Tibial nerve (tissue), 4 donors: Measurements from ENCODE around the gene PCED1B. TPM values are rescaled to one million over a fixed set of nuclear protein-coding genes. Genes with fewer than 3 reads are reported as not detected.

Experiments used
- DNase-seq, 2 donors: peaks; one replicate each; pipeline ENCODE4 v3.0.0-alpha.2; 2019; ENCODE audit warnings: low spot score in 2 of 2
- H3K27ac ChIP-seq, 4 donors: fragments of 200-600 bp; sonication (generic) in 3 of 4; one replicate each; pipeline ENCODE4 v1.5.1; 2017 to 2019; ENCODE audit warnings: mild to moderate bottlenecking in 1 of 4
- H3K27me3 ChIP-seq, 2 donors: fragments of 200-600 bp; sonication (generic) in 1 of 2; one replicate each; pipeline versions ENCODE4 v1.5.1 to v1.6.0; 2017 to 2019
- H3K36me3 ChIP-seq, 3 donors: fragments of 200-600 bp; sonication (generic); one replicate each; pipeline ENCODE4 v1.5.1; 2018 to 2019
- H3K4me1 ChIP-seq, 4 donors: fragments of 200-600 bp; sonication (generic) in 3 of 4; one replicate each; pipeline ENCODE4 v1.5.1; 2017 to 2019
- H3K4me3 ChIP-seq, 4 donors: fragments of 200-600 bp; sonication (generic) in 3 of 4; one replicate each; pipeline ENCODE4 v1.5.1; 2017 to 2019; ENCODE audit warnings: mild to moderate bottlenecking in 1 of 4, moderate library complexity in 1 of 4
- H3K9me3 ChIP-seq, 4 donors: fragments of 200-600 bp; sonication (generic) in 3 of 4; one replicate each; pipeline ENCODE4 v1.5.1; 2017 to 2019
- EP300 ChIP-seq, 2 donors: sonication (generic); formaldehyde crosslinking; IDR thresholded peaks; one replicate each; pipeline ENCODE4 v1.6.1; 2017; ENCODE audit warnings: antibody characterized with exemption in 2 of 2, mild to moderate bottlenecking in 1 of 2
- POLR2A ChIP-seq, 2 donors: fragments of 450-650 bp; IDR thresholded peaks; one replicate each; pipeline ENCODE4 v1.6.1; 2017; ENCODE audit warnings: antibody characterized with exemption in 2 of 2, mild to moderate bottlenecking in 2 of 2, moderate library complexity in 2 of 2
- WGBS, 2 donors: methylation state at CpG; one replicate each; pipeline ENCODE4 v1.1.5; 2018; 5-methylcytosine and 5-hydroxymethylcytosine counted together
- total RNA-seq, 4 donors: library from RNA; depleted of rRNA; stranded (reverse); fragments of >200 nt; gene quantifications; one replicate each; pipeline ENCODE4 v1.1.0, GENCODE V29; 2016
- TF ChIP-seq, protein P1 (sequence below), 5 experiments: fragments of 200-600 bp in 3 of 5; fragments of 450-650 bp in 2 of 5; sonication (generic) in 3 of 5; IDR thresholded peaks; one replicate each; pipeline ENCODE4 v1.5.1; 2016 to 2019; ENCODE audit warnings: antibody characterized with exemption in 5 of 5, mild to moderate bottlenecking in 3 of 5, moderate library complexity in 2 of 5

PCED1B gene
- total RNA-seq, 4 donors from 2014 or later: 0.90 to 2.9 (median 2.2) TPM; not detected in 1

DNA sequence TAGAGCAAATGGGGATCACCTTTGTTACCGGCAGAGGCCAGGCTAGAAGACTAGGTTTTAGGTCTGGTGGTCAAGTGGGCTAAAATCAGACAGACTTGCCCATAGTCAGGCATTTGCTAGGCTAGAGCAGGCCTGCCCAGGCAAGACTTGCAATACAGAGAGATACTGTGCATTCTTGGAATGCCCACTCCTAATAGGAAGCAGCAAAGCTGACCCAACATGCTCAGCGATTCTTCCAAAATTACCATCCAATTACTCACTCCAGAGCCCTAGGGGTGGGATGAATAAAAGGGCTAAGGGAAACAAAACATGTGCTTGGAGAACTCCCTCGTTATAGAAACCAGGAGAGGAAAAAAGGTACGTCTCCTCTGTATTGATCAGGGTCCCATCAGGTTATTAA is 188.2 kb downstream of the PCED1B start:
- H3K36me3 ChIP-seq: no peaks in the 10 kb centered on the region
- H3K27me3 ChIP-seq: no peaks in the 10 kb centered on the region
- TF ChIP-seq POLR2A (IDR thresholded peaks at IDR 0.05): no peak
- TF ChIP-seq, protein P1, sequence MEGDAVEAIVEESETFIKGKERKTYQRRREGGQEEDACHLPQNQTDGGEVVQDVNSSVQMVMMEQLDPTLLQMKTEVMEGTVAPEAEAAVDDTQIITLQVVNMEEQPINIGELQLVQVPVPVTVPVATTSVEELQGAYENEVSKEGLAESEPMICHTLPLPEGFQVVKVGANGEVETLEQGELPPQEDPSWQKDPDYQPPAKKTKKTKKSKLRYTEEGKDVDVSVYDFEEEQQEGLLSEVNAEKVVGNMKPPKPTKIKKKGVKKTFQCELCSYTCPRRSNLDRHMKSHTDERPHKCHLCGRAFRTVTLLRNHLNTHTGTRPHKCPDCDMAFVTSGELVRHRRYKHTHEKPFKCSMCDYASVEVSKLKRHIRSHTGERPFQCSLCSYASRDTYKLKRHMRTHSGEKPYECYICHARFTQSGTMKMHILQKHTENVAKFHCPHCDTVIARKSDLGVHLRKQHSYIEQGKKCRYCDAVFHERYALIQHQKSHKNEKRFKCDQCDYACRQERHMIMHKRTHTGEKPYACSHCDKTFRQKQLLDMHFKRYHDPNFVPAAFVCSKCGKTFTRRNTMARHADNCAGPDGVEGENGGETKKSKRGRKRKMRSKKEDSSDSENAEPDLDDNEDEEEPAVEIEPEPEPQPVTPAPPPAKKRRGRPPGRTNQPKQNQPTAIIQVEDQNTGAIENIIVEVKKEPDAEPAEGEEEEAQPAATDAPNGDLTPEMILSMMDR (IDR thresholded peaks at IDR 0.05): no peak
- TF ChIP-seq EP300 (IDR thresholded peaks at IDR 0.05): no peak
- no peak overlapping the region for H3K4me3 ChIP-seq
- no peaks in the 10 kb centered on the region for H3K4me1 ChIP-seq
- H3K9me3 ChIP-seq: no peaks in the 10 kb centered on the region
- DNase-seq: no peak
- H3K27ac ChIP-seq: no peak overlapping the region
- WGBS, 2 donors: 75 to 79% methylated on average over 4 of the region's 4 CpGs

GRCh38 chr12:47268501-47269454 is 189.4 kb downstream of the PCED1B start:
- H3K27ac ChIP-seq: no peak overlapping the region
- H3K9me3 ChIP-seq: no peaks in the 10 kb centered on the region
- DNase-seq: no peak
- no peak overlapping the region for H3K4me3 ChIP-seq
- no peaks in the 10 kb centered on the region for H3K36me3 ChIP-seq
- WGBS, 2 donors: 84 to 93% methylated on average over 13 of the region's 13 CpGs
- H3K4me1 ChIP-seq: no peaks in the 10 kb centered on the region
- TF ChIP-seq POLR2A (IDR thresholded peaks at IDR 0.05) (no peak), EP300 (IDR thresholded peaks at IDR 0.05) (no peak)
- TF ChIP-seq, protein P1 (IDR thresholded peaks at IDR 0.05): no peak
- no peaks in the 10 kb centered on the region for H3K27me3 ChIP-seq

- TF ChIP-seq POLR2A (IDR thresholded peaks at IDR 0.05): no peak
- no peak for TF ChIP-seq EP300 (IDR thresholded peaks at IDR 0.05)
- TF ChIP-seq, protein P1 (IDR thresholded peaks at IDR 0.05): no peak
- Histone ChIP-seq H3K27me3 (no peaks in the 10 kb centered on the region), H3K4me3 (no peak overlapping the region), H3K4me1 (no peaks in the 10 kb centered on the region), H3K27ac (no peak overlapping the region), H3K36me3 (no peaks in the 10 kb centered on the region), H3K9me3 (no peaks in the 10 kb centered on the region)
- WGBS, 2 donors: 80 to 91% methylated on average over 1 of the region's 1 CpG
- no peak for DNase-seq
Measured at GRCh38 chr12:47269916-47270315, 190.5 kb downstream of the PCED1B start.

GRCh38 chr12:47270782-47271664 is 191.6 kb downstream of the PCED1B start:
- DNase-seq: no peak
- no peak overlapping the region for H3K27ac ChIP-seq
- no peaks in the 10 kb centered on the region for H3K4me1 ChIP-seq
- H3K4me3 ChIP-seq: no peak overlapping the region
- 61 to 65% methylated on average over 4 of the region's 4 CpGs for WGBS, 2 donors
- no peaks in the 10 kb centered on the region for H3K27me3 ChIP-seq
- H3K36me3 ChIP-seq: no peaks in the 10 kb centered on the region
- H3K9me3 ChIP-seq: no peaks in the 10 kb centered on the region
- TF ChIP-seq POLR2A (IDR thresholded peaks at IDR 0.05) (no peak), EP300 (IDR thresholded peaks at IDR 0.05) (no peak)
- TF ChIP-seq, protein P1 (IDR thresholded peaks at IDR 0.05): no peak
